GM21825 (cell line): ENCODE measurements around the gene AASDHPPT.

ENCODE experiments used
- ATAC-seq: cut with Tn5 transposase; IDR thresholded peaks from one replicate; pipeline ENCODE4 v1.9.1; 2021; ENCODE audit warnings: mild to moderate bottlenecking, moderate library complexity; ENCODE audit not compliant: unreplicated experiment

AASDHPPT gene

GRCh38 chr11:106082096-106082495 is 4.6 kb downstream of the AASDHPPT start:
- ATAC-seq: no peak

GRCh38 chr11:106086135-106086534 is 8.7 kb downstream of the AASDHPPT start:
- ATAC-seq: no peak

- ATAC-seq: no peak
Observed at GRCh38 chr11:106086850-106087249, 9.4 kb downstream of the AASDHPPT start.

GRCh38 chr11:106087815-106088435 is 10.5 kb downstream of the AASDHPPT start:
- no peak for ATAC-seq

- no peak for ATAC-seq
Observed at GRCh38 chr11:106088896-106089295, 11.4 kb downstream of the AASDHPPT start.

- ATAC-seq: peak; percentile 98
Observed at GRCh38 chr11:106091480-106092123, 14.1 kb downstream of the AASDHPPT start.

- ATAC-seq: no peak
Observed at GRCh38 chr11:106092446-106092845, 15.0 kb downstream of the AASDHPPT start.

- no peak for ATAC-seq
Observed at GRCh38 chr11:106098893-106099553, 21.6 kb downstream of the AASDHPPT start.

- ATAC-seq: no peak
Observed at GRCh38 chr11:106101370-106101769, 23.9 kb downstream of the AASDHPPT start.

GRCh38 chr11:106101819-106102218 is 24.4 kb downstream of the AASDHPPT start:
- ATAC-seq: no peak

- ATAC-seq: no peak
Observed at GRCh38 chr11:106105986-106106385, 28.5 kb downstream of the AASDHPPT start.

- ATAC-seq: no peak
Observed at GRCh38 chr11:106121570-106122320, 44.3 kb downstream of the AASDHPPT start.

- ATAC-seq: no peak
Observed at GRCh38 chr11:106127604-106128003, 50.1 kb downstream of the AASDHPPT start.

GRCh38 chr11:106128740-106129139 is 51.3 kb downstream of the AASDHPPT start:
- ATAC-seq: no peak

GRCh38 chr11:106131998-106132397 is 54.5 kb downstream of the AASDHPPT start:
- no peak for ATAC-seq

- ATAC-seq: no peak
Observed at GRCh38 chr11:106132582-106133354, 55.3 kb downstream of the AASDHPPT start.

- ATAC-seq: no peak
Observed at GRCh38 chr11:106133529-106133928, 56.1 kb downstream of the AASDHPPT start.

GRCh38 chr11:106137061-106137460 is 59.6 kb downstream of the AASDHPPT start:
- no peak for ATAC-seq

- no peak for ATAC-seq
Observed at GRCh38 chr11:106137758-106138157, 60.3 kb downstream of the AASDHPPT start.
